GM23338 (cell line): ENCODE measurements around the gene BMPR1B. TPM values are rescaled to one million over a fixed set of nuclear protein-coding genes. Genes with fewer than 3 reads are reported as not detected.

Source experiments
- ATAC-seq: fragments of 200-7000 bp; cut with Tn5 transposase; 3 replicates; pipeline ENCODE4 v1.9.1; 2020
- DNase-seq: peaks from one replicate; pipeline ENCODE4 v3.0.0-alpha.2; 2015; ENCODE audit warnings: low spot score
- H2AFZ ChIP-seq: fragments of 200-600 bp; sonication (generic); 2 replicates; pipeline ENCODE4 v1.8.0; 2016; ENCODE audit warnings: antibody characterized with exemption, mild to moderate bottlenecking, moderate library complexity
- H3F3A ChIP-seq: fragments of 200-600 bp; sonication (generic); replicated peaks from 2 replicates; pipeline ENCODE4 v1.8.0; 2017; ENCODE audit warnings: antibody characterized with exemption, mixed run types, low read depth
- H3K27ac ChIP-seq: fragments of 200-600 bp; sonication (generic); 2 replicates; pipeline ENCODE4 v1.6.1; 2016; ENCODE audit warnings: low read depth
- H3K27me3 ChIP-seq: fragments of 200-600 bp; sonication (generic); 2 replicates; pipeline ENCODE4 v1.8.0; 2016; ENCODE audit warnings: mild to moderate bottlenecking, mixed run types, moderate library complexity; ENCODE audit not compliant: insufficient read depth
- H3K36me3 ChIP-seq: fragments of 200-600 bp; sonication (generic); 2 replicates; pipeline ENCODE4 v1.8.0; 2016; ENCODE audit warnings: mild to moderate bottlenecking; ENCODE audit not compliant: insufficient read depth
- H3K4me1 ChIP-seq: fragments of 200-600 bp; sonication (generic); 2 replicates; pipeline ENCODE4 v1.8.0; 2016; ENCODE audit warnings: mild to moderate bottlenecking, moderate library complexity; ENCODE audit not compliant: insufficient read depth
- H3K4me2 ChIP-seq: fragments of 200-600 bp; sonication (generic); 2 replicates; pipeline ENCODE4 v1.7.1; 2017; ENCODE audit warnings: mixed run types
- H3K4me3 ChIP-seq: fragments of 200-600 bp; sonication (generic); 2 replicates; pipeline ENCODE4 v1.6.1; 2016; ENCODE audit warnings: mixed run types
- H3K79me2 ChIP-seq: fragments of 200-600 bp; sonication (generic); replicated peaks from 2 replicates; pipeline ENCODE4 v1.8.0; 2017; ENCODE audit warnings: mild to moderate bottlenecking; ENCODE audit not compliant: insufficient read depth
- H3K9me2 ChIP-seq: fragments of 200-600 bp; sonication (generic); 2 replicates; pipeline ENCODE4 v1.8.0; 2017; ENCODE audit not compliant: insufficient read depth
- H4K20me1 ChIP-seq: fragments of 200-600 bp; sonication (generic); replicated peaks from 2 replicates; pipeline ENCODE4 v1.8.0; 2017; ENCODE audit warnings: mild to moderate bottlenecking; ENCODE audit not compliant: insufficient read depth
- H3K27ac Mint-ChIP-seq: 2 replicates; pipeline ENCODE4 v1.8.0; 2020; ENCODE audit warnings: inconsistent platforms, mild to moderate bottlenecking, moderate library complexity, mixed read lengths
- H3K27me3 Mint-ChIP-seq: 3 replicates; pipeline ENCODE4 v1.8.0; 2022; ENCODE audit warnings: low read depth, mild to moderate bottlenecking, moderate library complexity, mixed read lengths, inconsistent platforms; ENCODE audit not compliant: insufficient read depth, poor library complexity
- H3K36me3 Mint-ChIP-seq: 3 replicates; pipeline ENCODE4 v1.8.0; 2021; ENCODE audit warnings: low read depth, mild to moderate bottlenecking, inconsistent platforms, moderate library complexity, mixed read lengths
- H3K4me1 Mint-ChIP-seq: 3 replicates; pipeline ENCODE4 v1.8.0; 2020; ENCODE audit warnings: mild to moderate bottlenecking, inconsistent platforms, mixed read lengths
- H3K4me3 Mint-ChIP-seq: 3 replicates; pipeline ENCODE4 v1.8.0; 2021; ENCODE audit warnings: moderate library complexity, mild to moderate bottlenecking, inconsistent platforms, mixed read lengths
- H3K9me3 Mint-ChIP-seq: 3 replicates; pipeline ENCODE4 v1.8.0; 2020; ENCODE audit warnings: moderate library complexity, mild to moderate bottlenecking, inconsistent platforms, mixed read lengths
- CREB1 ChIP-seq: fragments of 250-450 bp; sonication (Bioruptor Pico); IDR thresholded peaks from 2 replicates; pipeline ENCODE4 v1.5.0; 2020; ENCODE audit warnings: low read depth, mild to moderate bottlenecking, moderate library complexity
- CTCF ChIP-seq, 2 experiments: fragments of 200-600 bp in 1 of 2; sonication (generic) in 1 of 2; conservative IDR thresholded peaks; 2 replicates each; pipeline versions ENCODE4 v1.5.1 to v1.6.1; 2016 to 2017; ENCODE audit warnings: antibody characterized with exemption in 2 of 2, low read depth in 2 of 2, mild to moderate bottlenecking in 2 of 2, moderate library complexity in 1 of 2
- ETS1 ChIP-seq: IDR thresholded peaks from 2 replicates; pipeline ENCODE4 v1.6.1; 2016; ENCODE audit warnings: antibody characterized with exemption
- EZH2 ChIP-seq: fragments of 200-600 bp; sonication (generic); IDR thresholded peaks from one replicate; pipeline ENCODE4 v1.8.0; 2017; ENCODE audit warnings: antibody characterized with exemption, mild to moderate bottlenecking, low read depth; ENCODE audit not compliant: unreplicated experiment
- EZH2phosphoT487 ChIP-seq: fragments of 200-600 bp; sonication (generic); IDR thresholded peaks from one replicate; pipeline ENCODE4 v1.8.1; 2018; ENCODE audit warnings: antibody characterized with exemption; ENCODE audit not compliant: unreplicated experiment
- JUNB ChIP-seq: IDR thresholded peaks from one replicate; pipeline ENCODE4 v1.6.1; 2016; ENCODE audit warnings: antibody characterized with exemption; ENCODE audit not compliant: unreplicated experiment
- NANOG ChIP-seq: IDR thresholded peaks from 2 replicates; pipeline ENCODE4 v1.6.1; 2016; ENCODE audit warnings: antibody characterized with exemption, borderline replicate concordance
- POLR2AphosphoS5 ChIP-seq: IDR thresholded peaks from 2 replicates; pipeline ENCODE4 v1.6.1; 2016; ENCODE audit warnings: antibody characterized with exemption, low read depth
- REST ChIP-seq: IDR thresholded peaks from one replicate; pipeline ENCODE4 v1.6.1; 2018; ENCODE audit warnings: antibody characterized with exemption; ENCODE audit not compliant: unreplicated experiment
- STAT1 ChIP-seq: IDR thresholded peaks from one replicate; pipeline ENCODE4 v1.6.1; 2016; ENCODE audit warnings: antibody characterized with exemption; ENCODE audit not compliant: unreplicated experiment
- ZNF114 ChIP-seq: fragments of 250-450 bp; sonication (Bioruptor Pico); IDR thresholded peaks from 2 replicates; pipeline ENCODE4 v1.5.0; 2020; ENCODE audit warnings: mild to moderate bottlenecking, moderate library complexity
- ZNF331 ChIP-seq: fragments of 250-450 bp; sonication (Bioruptor Pico); IDR thresholded peaks from 2 replicates; pipeline ENCODE4 v1.5.0; 2020; ENCODE audit warnings: low read depth, mild to moderate bottlenecking, moderate library complexity
- ZNF462 ChIP-seq: fragments of 250-450 bp; sonication (Bioruptor Pico); IDR thresholded peaks from 2 replicates; pipeline ENCODE4 v1.5.0; 2020; ENCODE audit warnings: mild to moderate bottlenecking, moderate library complexity
- polyA plus RNA-seq: library from polyadenylated mRNA; unstranded; fragments of >200 nt; fragmentation: Nextera tagmentation; extraction: Ambion mirVana; gene quantifications from 2 replicates; pipeline ENCODE4 v1.2.1, GENCODE V29; 2016
- total RNA-seq: library from RNA; depleted of rRNA; stranded (reverse); fragments of >200 nt; shearing (Covaris generic); gene quantifications from 2 replicates; pipeline ENCODE4 v1.2.3, GENCODE V29; 2014

BMPR1B gene
- total and polyA plus RNA-seq, 2 experiments from 2014 or later, result 0.48 to 1.0 TPM

GRCh38 chr4:95093936-95094929, 336.5 kb downstream of the BMPR1B start:
- no peaks in the 10 kb centered on the region for H3K4me1 Mint-ChIP-seq
- Histone ChIP-seq H3K36me3 (no peaks in the 10 kb centered on the region), H4K20me1 (no peaks in the 10 kb centered on the region), H2AFZ (no peak overlapping the region), H3K79me2 (no peaks in the 10 kb centered on the region), H3K4me2 (no peak overlapping the region), H3K27ac (no peak overlapping the region), H3K27me3 (no peaks in the 10 kb centered on the region), H3F3A (no peaks in the 10 kb centered on the region), H3K4me3 (no peak overlapping the region), H3K4me1 (no peaks in the 10 kb centered on the region), H3K9me2 (no peaks in the 10 kb centered on the region)
- no peaks in the 10 kb centered on the region for H3K36me3 Mint-ChIP-seq
- no peak overlapping the region for H3K27ac Mint-ChIP-seq
- TF ChIP-seq ETS1 (no peak), ZNF331 (CRISPR knock-in tag) (no peak), EZH2 (no peak), STAT1 (no peak), ZNF114 (no peak), JUNB (no peak), CREB1 (CRISPR knock-in tag) (no peak), NANOG (no peak), CTCF (conservative IDR thresholded peaks at IDR 0.05; ENCODE audit: low read depth in 2 of 2) (no peak), POLR2AphosphoS5 (no peak), REST (no peak), EZH2phosphoT487 (no peak), ZNF462 (CRISPR knock-in tag) (no peak)
- no peak overlapping the region for H3K4me3 Mint-ChIP-seq
- H3K27me3 Mint-ChIP-seq, result no peaks in the 10 kb centered on the region
- ATAC-seq (no peak), DNase-seq (no peak)
- H3K9me3 Mint-ChIP-seq, result no peaks in the 10 kb centered on the region
